ENCODE data around the gene SAMD10.

The SAMD10 gene

DNA sequence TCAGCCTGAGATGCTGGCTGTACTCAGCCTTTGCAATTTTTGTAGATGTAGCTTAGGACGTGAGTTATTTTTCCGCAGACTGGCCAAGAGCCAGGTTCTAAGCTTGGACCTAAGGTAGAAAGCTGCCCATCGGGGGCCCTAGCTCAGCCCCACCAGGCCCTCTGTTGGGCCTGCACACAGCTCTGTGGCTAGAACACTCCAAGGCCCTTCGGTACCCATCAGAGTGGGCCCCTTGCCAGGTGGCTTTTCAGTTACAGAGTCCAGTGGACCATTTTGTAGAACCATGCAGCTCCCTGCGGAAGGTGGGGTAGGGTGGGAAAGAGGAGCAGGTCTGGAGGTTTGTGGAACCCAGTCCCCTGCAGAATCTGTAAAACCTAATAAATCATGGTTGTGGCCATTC is 45.8 kb downstream of the SAMD10 start:
- Histone ChIP-seq H3K4me3 (ENCODE audit: low read depth, low read length) (no peak overlapping the region), H3K36me3 (ENCODE audit: control insufficient read depth in 2 of 2, insufficient read depth in 1 of 2, low read length in 2 of 2) (peaks cover 6 to 80% of the 10 kb centered on the region in 2 experiments; a peak in 2 of 3 replicates), H3K4me1 (ENCODE audit: control insufficient read depth, insufficient read depth, low read length) (no peaks in the 10 kb centered on the region; the same call in 1 of the 2 replicates), H3K9me3 (ENCODE audit: control insufficient read depth, insufficient read depth, low read depth, low read length) (no peaks in the 10 kb centered on the region), H3K27ac (ENCODE audit: extremely low read depth, low read depth, low read length) (no peak overlapping the region)
- TF ChIP-seq ZNF311 (tag by site-specific recombination; IDR thresholded peaks at IDR 0.05; ENCODE audit: borderline replicate concordance) (no peak), ZBTB1 (tag by site-specific recombination; IDR thresholded peaks at IDR 0.05) (no peak), ZNF548 (tag by site-specific recombination; IDR thresholded peaks at IDR 0.05) (no peak), ZNF626 (tag by site-specific recombination; IDR thresholded peaks at IDR 0.05) (no peak)
- TF ChIP-seq, protein P1, sequence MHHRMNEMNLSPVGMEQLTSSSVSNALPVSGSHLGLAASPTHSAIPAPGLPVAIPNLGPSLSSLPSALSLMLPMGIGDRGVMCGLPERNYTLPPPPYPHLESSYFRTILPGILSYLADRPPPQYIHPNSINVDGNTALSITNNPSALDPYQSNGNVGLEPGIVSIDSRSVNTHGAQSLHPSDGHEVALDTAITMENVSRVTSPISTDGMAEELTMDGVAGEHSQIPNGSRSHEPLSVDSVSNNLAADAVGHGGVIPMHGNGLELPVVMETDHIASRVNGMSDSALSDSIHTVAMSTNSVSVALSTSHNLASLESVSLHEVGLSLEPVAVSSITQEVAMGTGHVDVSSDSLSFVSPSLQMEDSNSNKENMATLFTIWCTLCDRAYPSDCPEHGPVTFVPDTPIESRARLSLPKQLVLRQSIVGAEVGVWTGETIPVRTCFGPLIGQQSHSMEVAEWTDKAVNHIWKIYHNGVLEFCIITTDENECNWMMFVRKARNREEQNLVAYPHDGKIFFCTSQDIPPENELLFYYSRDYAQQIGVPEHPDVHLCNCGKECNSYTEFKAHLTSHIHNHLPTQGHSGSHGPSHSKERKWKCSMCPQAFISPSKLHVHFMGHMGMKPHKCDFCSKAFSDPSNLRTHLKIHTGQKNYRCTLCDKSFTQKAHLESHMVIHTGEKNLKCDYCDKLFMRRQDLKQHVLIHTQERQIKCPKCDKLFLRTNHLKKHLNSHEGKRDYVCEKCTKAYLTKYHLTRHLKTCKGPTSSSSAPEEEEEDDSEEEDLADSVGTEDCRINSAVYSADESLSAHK (tag by site-specific recombination; IDR thresholded peaks at IDR 0.05): no peak
- TF ChIP-seq, protein P2, sequence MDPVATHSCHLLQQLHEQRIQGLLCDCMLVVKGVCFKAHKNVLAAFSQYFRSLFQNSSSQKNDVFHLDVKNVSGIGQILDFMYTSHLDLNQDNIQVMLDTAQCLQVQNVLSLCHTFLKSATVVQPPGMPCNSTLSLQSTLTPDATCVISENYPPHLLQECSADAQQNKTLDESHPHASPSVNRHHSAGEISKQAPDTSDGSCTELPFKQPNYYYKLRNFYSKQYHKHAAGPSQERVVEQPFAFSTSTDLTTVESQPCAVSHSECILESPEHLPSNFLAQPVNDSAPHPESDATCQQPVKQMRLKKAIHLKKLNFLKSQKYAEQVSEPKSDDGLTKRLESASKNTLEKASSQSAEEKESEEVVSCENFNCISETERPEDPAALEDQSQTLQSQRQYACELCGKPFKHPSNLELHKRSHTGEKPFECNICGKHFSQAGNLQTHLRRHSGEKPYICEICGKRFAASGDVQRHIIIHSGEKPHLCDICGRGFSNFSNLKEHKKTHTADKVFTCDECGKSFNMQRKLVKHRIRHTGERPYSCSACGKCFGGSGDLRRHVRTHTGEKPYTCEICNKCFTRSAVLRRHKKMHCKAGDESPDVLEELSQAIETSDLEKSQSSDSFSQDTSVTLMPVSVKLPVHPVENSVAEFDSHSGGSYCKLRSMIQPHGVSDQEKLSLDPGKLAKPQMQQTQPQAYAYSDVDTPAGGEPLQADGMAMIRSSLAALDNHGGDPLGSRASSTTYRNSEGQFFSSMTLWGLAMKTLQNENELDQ (tag by site-specific recombination; IDR thresholded peaks at IDR 0.05; ENCODE audit: low read depth): no peak
- TF ChIP-seq, protein P3, sequence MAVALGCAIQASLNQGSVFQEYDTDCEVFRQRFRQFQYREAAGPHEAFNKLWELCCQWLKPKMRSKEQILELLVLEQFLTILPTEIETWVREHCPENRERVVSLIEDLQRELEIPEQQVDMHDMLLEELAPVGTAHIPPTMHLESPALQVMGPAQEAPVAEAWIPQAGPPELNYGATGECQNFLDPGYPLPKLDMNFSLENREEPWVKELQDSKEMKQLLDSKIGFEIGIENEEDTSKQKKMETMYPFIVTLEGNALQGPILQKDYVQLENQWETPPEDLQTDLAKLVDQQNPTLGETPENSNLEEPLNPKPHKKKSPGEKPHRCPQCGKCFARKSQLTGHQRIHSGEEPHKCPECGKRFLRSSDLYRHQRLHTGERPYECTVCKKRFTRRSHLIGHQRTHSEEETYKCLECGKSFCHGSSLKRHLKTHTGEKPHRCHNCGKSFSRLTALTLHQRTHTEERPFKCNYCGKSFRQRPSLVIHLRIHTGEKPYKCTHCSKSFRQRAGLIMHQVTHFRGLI (tag by site-specific recombination; IDR thresholded peaks at IDR 0.05): peak; percentile 44; the same call in 1 of the 2 replicates
- CTCF ChIA-PET: interaction anchor here (0.6 to 0.8 kb wide), 4 partner anchors 21 to 98 kb away, joined by 3 to 4 read pairs (median 3); no protein-coding TSS in a partner anchor
- POLR2A ChIA-PET: no interaction called here

DNA sequence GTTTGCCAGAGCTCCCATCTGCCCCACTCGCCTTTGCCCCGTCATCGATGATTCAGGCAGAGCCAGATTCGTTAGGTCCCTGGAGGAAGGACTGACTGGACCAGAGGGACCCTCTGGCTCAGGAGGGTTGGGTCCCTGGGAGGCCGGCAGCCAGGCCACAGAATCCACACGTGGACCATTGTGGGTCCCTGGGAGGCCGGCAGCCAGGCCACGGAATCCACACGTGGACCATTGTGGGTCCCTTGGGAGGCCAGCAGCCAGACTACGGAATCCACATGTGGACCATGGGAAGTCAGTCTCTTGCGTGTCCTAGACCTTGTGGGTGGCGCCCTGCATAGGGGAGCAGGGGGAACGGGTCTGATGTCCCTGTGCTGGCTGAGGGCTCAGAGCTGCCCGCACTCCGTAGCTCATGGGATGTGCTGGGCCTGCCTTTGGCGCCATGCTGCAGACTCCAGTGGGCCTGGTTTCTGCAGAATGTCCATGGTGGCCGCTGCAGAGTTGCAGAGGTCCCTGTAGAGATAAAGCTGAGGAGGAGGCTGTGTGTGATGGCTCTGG is 46.8 kb downstream of the SAMD10 start:
- no peak for TF ChIP-seq GLIS1 (tag by site-specific recombination; IDR thresholded peaks at IDR 0.05)
- TF ChIP-seq OVOL3 (tag by site-specific recombination; IDR thresholded peaks at IDR 0.05): no peak
- no peak for TF ChIP-seq ZNF146 (tag by site-specific recombination; IDR thresholded peaks at IDR 0.05)
- TF ChIP-seq ZNF140 (tag by site-specific recombination; IDR thresholded peaks at IDR 0.05): no peak
- TF ChIP-seq ZNF274 (IDR thresholded peaks at IDR 0.05; ENCODE audit: low read length): no peak
- no peak for TF ChIP-seq ZNF274 (tag by site-specific recombination; IDR thresholded peaks at IDR 0.05; ENCODE audit: borderline replicate concordance)
- TF ChIP-seq ZNF521 (tag by site-specific recombination; IDR thresholded peaks at IDR 0.05): no peak
- TF ChIP-seq ZNF777 (tag by site-specific recombination; IDR thresholded peaks at IDR 0.05; ENCODE audit: borderline replicate concordance): no peak
- TF ChIP-seq HOXD13 (CRISPR knock-in tag; IDR thresholded peaks at IDR 0.05; ENCODE audit: borderline replicate concordance): no peak
- TF ChIP-seq ZNF600 (tag by site-specific recombination; IDR thresholded peaks at IDR 0.05): no peak
- no peak for TF ChIP-seq EGR2 (tag by site-specific recombination; IDR thresholded peaks at IDR 0.05; ENCODE audit: low read depth)
- TF ChIP-seq, protein P4, sequence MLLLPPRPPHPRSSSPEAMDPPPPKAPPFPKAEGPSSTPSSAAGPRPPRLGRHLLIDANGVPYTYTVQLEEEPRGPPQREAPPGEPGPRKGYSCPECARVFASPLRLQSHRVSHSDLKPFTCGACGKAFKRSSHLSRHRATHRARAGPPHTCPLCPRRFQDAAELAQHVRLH (tag by site-specific recombination; IDR thresholded peaks at IDR 0.05): no peak
- Histone ChIP-seq H3K4me3 (ENCODE audit: low read depth, low read length) (no peak overlapping the region), H3K36me3 (ENCODE audit: control insufficient read depth in 2 of 2, insufficient read depth in 1 of 2, low read length in 2 of 2) (peaks cover 6 to 86% of the 10 kb centered on the region in 2 experiments), H3K27ac (ENCODE audit: extremely low read depth, low read depth, low read length) (no peak overlapping the region), H3K4me1 (ENCODE audit: control insufficient read depth, insufficient read depth, low read length) (no peaks in the 10 kb centered on the region; the same call in 1 of the 2 replicates), H3K9me3 (ENCODE audit: control insufficient read depth, insufficient read depth, low read depth, low read length) (no peaks in the 10 kb centered on the region)
- CTCF ChIA-PET: interaction anchor here (0.6 to 0.7 kb wide), 2 partner anchors 20 to 184 kb away, joined by 3 to 4 read pairs; no protein-coding TSS in a partner anchor
- POLR2A ChIA-PET: no interaction called here
